K562 (cell line): ENCODE measurements around the gene DTNBP1. TPM values are rescaled to one million over a fixed set of nuclear protein-coding genes. Genes with fewer than 3 reads are reported as not detected.

Experiments used
- DDX20 ChIP-seq: fragments of 450-650 bp; IDR thresholded peaks from 2 replicates; pipeline ENCODE4 v1.6.1; 2016; ENCODE audit warnings: missing genetic modification characterization, low read depth, mild to moderate bottlenecking, missing compliant biosample characterization, moderate library complexity
- ELF1 ChIP-seq: fragments of 200-800 bp; sonication (Bioruptor generic); IDR thresholded peaks from 2 replicates; pipeline ENCODE4 v1.6.1; 2016; ENCODE audit warnings: missing genetic modification characterization, missing compliant biosample characterization
- ETV6 ChIP-seq, 3 experiments: fragments of 150-350 bp in 1 of 3; sonication (generic) in 1 of 3; formaldehyde crosslinking in 1 of 3; IDR thresholded peaks; 2 replicates each; pipeline versions ENCODE4 v1.6.1 to v1.8.0; 2014 to 2022; ENCODE audit warnings: borderline replicate concordance in 2 of 3, low read depth in 2 of 3, antibody characterized with exemption in 1 of 3, low read length in 1 of 3, mild to moderate bottlenecking in 1 of 3, missing genetic modification reagents in 1 of 3
- HDAC8 ChIP-seq: fragments of 450-650 bp; IDR thresholded peaks from 2 replicates; pipeline ENCODE4 v1.6.1; 2016; ENCODE audit warnings: mild to moderate bottlenecking, missing genetic modification characterization, moderate library complexity, missing compliant biosample characterization
- HDGF ChIP-seq: fragments of 450-650 bp; IDR thresholded peaks from 2 replicates; pipeline ENCODE4 v1.6.1; 2016
- HEY1 ChIP-seq: fragments of 250-450 bp; sonication (Bioruptor Pico); IDR thresholded peaks from 2 replicates; pipeline ENCODE4 v1.5.0; 2020; ENCODE audit warnings: mild to moderate bottlenecking, moderate library complexity, borderline replicate concordance
- HMGXB4 ChIP-seq: sonication (generic); formaldehyde crosslinking; IDR thresholded peaks from 2 replicates; pipeline ENCODE4 v1.8.1; 2023; ENCODE audit warnings: mild to moderate bottlenecking, missing genetic modification reagents
- IFI16 ChIP-seq: fragments of 250-450 bp; sonication (Bioruptor Pico); IDR thresholded peaks from 2 replicates; pipeline ENCODE4 v2.1.2; 2022; ENCODE audit warnings: mild to moderate bottlenecking, inconsistent platforms
- MCM7 ChIP-seq, 2 experiments: fragments of 450-650 bp; IDR thresholded peaks; 2 replicates each; pipeline ENCODE4 v1.6.1; 2016 to 2018
- NBN ChIP-seq: fragments of 450-650 bp; IDR thresholded peaks from 2 replicates; pipeline ENCODE4 v1.6.1; 2016; ENCODE audit warnings: low read depth, mild to moderate bottlenecking
- NFIC ChIP-seq: fragments of 450-650 bp; IDR thresholded peaks from 2 replicates; pipeline ENCODE4 v1.6.1; 2017; ENCODE audit warnings: mild to moderate bottlenecking, inconsistent platforms
- PHF8 ChIP-seq: fragments of 200-600 bp; sonication (generic); IDR thresholded peaks from 2 replicates; pipeline ENCODE4 v1.6.1; 2012; ENCODE audit warnings: mixed run types, mild to moderate bottlenecking, inconsistent platforms, low read length, moderate library complexity, borderline replicate concordance
- PHTF2 ChIP-seq: fragments of 250-450 bp; sonication (Bioruptor Pico); IDR thresholded peaks from 2 replicates; pipeline ENCODE4 v1.5.0; 2021; ENCODE audit warnings: mild to moderate bottlenecking
- RBM14 ChIP-seq: fragments of 200-400 bp; formaldehyde crosslinking; IDR thresholded peaks from 2 replicates; pipeline ENCODE4 v1.6.1; 2018; ENCODE audit warnings: low read depth, mild to moderate bottlenecking, low read length, moderate library complexity, borderline replicate concordance; ENCODE audit not compliant: insufficient read depth
- STAT6 ChIP-seq: sonication (generic); formaldehyde crosslinking; IDR thresholded peaks from 2 replicates; pipeline ENCODE4 v1.8.1; 2023; ENCODE audit warnings: mild to moderate bottlenecking, missing genetic modification reagents
- ZBTB1 ChIP-seq: sonication (generic); formaldehyde crosslinking; IDR thresholded peaks from 2 replicates; pipeline ENCODE4 v1.8.1; 2023; ENCODE audit warnings: missing genetic modification reagents, low read depth, mild to moderate bottlenecking, borderline replicate concordance
- ZKSCAN1 ChIP-seq: fragments of 150-350 bp; IDR thresholded peaks from 2 replicates; pipeline ENCODE4 v1.6.1; 2016; ENCODE audit warnings: low read depth, low read length
- ZNF146 ChIP-seq: IDR thresholded peaks from one replicate; pipeline ENCODE4 v1.6.1; 2018; ENCODE audit warnings: missing compliant biosample characterization; ENCODE audit not compliant: unreplicated experiment
- ZNF436 ChIP-seq: fragments of 250-450, 450-650 bp; sonication (Bioruptor Pico); formaldehyde crosslinking; IDR thresholded peaks from 2 replicates; pipeline ENCODE4 v1.7.0; 2020; ENCODE audit warnings: mild to moderate bottlenecking
- ZNF717 ChIP-seq: fragments of 250-450 bp; sonication (Bioruptor Pico); IDR thresholded peaks from 2 replicates; pipeline ENCODE4 v1.5.0; 2021
- ZNF766 ChIP-seq: fragments of 200-800 bp; sonication (Bioruptor generic); conservative IDR thresholded peaks from 2 replicates; pipeline ENCODE4 v1.6.1; 2016; ENCODE audit warnings: missing genetic modification characterization, missing compliant biosample characterization
- ZNF77 ChIP-seq: fragments of 250-450 bp; sonication (Bioruptor Pico); IDR thresholded peaks from 2 replicates; pipeline ENCODE4 v1.5.0; 2020
- polyA plus RNA-seq, 8 experiments: library from polyadenylated mRNA; depleted of rRNA in 4 of 8; stranded (reverse) in 5 of 8; unstranded in 3 of 8; fragments of >200 nt; fragmentation: Nextera tagmentation in 2 of 8; fragmentation: Illumina TruSeq in 1 of 8; extraction: Ambion mirVana in 2 of 8; extraction: Trizol in 1 of 8; gene quantifications; 2 replicates each; pipeline versions ENCODE4 v1.2.1 to v1.2.3, GENCODE V29; 2011 to 2014; ENCODE audit warnings: inconsistent platforms in 1 of 8, missing spikeins in 1 of 8
- total RNA-seq, 7 experiments: library from RNA; depleted of rRNA in 6 of 7; stranded (reverse); fragments of >200 nt in 6 of 7; fragmentation: Illumina TruSeq in 2 of 7; extraction: Trizol in 2 of 7; gene quantifications; 2 replicates each; pipeline versions ENCODE4 v1.2.1 to v1.2.3, GENCODE V29; 2011 to 2021; ENCODE audit warnings: low replicate concordance in 1 of 7

Gene DTNBP1
- total and polyA plus RNA-seq, 9 of the 15 experiments (the other 6 are each of a cell fraction or from before 2014, with no cell fraction given) = 16.7 to 54.5 (median 21.4) TPM

- TF ChIP-seq STAT6 (CRISPR knock-in tag) = no peak
- no peak for TF ChIP-seq NFIC
- no peak for TF ChIP-seq ZNF77 (CRISPR knock-in tag)
- no peak for TF ChIP-seq HDGF
- TF ChIP-seq ETV6 (IDR thresholded peaks at IDR 0.05; ENCODE audit: borderline replicate concordance in 1 of 2, low read depth in 2 of 2, low read length in 1 of 2) = no peak
- TF ChIP-seq ETV6 (CRISPR knock-in tag; IDR thresholded peaks at IDR 0.05; ENCODE audit: borderline replicate concordance) = no peak
- no peak for TF ChIP-seq ZKSCAN1
- TF ChIP-seq ZNF436 (CRISPR knock-in tag) = no peak
- 0 out of 2 replicates have a peak, but pooled peaks have one; percentile 47 for TF ChIP-seq ZNF766 (CRISPR knock-in tag)
- no peak for TF ChIP-seq PHTF2 (CRISPR knock-in tag)
- TF ChIP-seq RBM14 = no peak
- peak; percentile 89 for TF ChIP-seq HDAC8 (tag)
- no peak for TF ChIP-seq ZNF146 (CRISPR knock-in tag)
- no peak for TF ChIP-seq HMGXB4 (CRISPR knock-in tag)
- TF ChIP-seq HEY1 (CRISPR knock-in tag) = no peak
- no peak for TF ChIP-seq ZNF717 (CRISPR knock-in tag)
- no peak for TF ChIP-seq NBN
- TF ChIP-seq MCM7 (IDR thresholded peaks at IDR 0.05) = no peak
- peak; percentile 79 for TF ChIP-seq DDX20 (tag)
- TF ChIP-seq PHF8 = no peak
- TF ChIP-seq IFI16 (CRISPR knock-in tag) = no peak
- TF ChIP-seq ELF1 = no peak
- no peak for TF ChIP-seq ZBTB1 (CRISPR knock-in tag)
These were observed 101.2 kb downstream of the DTNBP1 start (continued) for GRCh38 chr6:15561447-15562199.
